Endothelial cell of umbilical vein (primary cell): ENCODE data around the gene ACTA2. TPM values are rescaled to one million over a fixed set of nuclear protein-coding genes. Genes with fewer than 3 reads are reported as not detected.

Source experiments
- BruUV-seq: library from RNA; stranded (reverse); fragments of 400-500 nt; replicated peaks from 2 replicates; lab custom pipeline; 2021; lab: Mats Ljungman, UMichigan
- CTCF ChIA-PET: fragments of 300-600, 350-600 bp; sonication (Branson Sonifier 250); formaldehyde crosslinking; loops from one replicate; lab custom pipeline; 2021; ENCODE audit warnings: antibody characterized with exemption, inconsistent platforms; lab: Charles Lee
- POLR2A ChIA-PET: fragments of 300-600, 350-600 bp; sonication (Branson Sonifier 250); formaldehyde crosslinking; loops from one replicate; lab custom pipeline; 2021; ENCODE audit warnings: antibody characterized with exemption, inconsistent platforms; lab: Charles Lee
- DNase-seq: peaks from one replicate; pipeline ENCODE4 v3.0.0-alpha.2; 2011; ENCODE audit warnings: low read depth, low spot score
- FAIRE-seq: peaks from 2 replicates; lab custom pipeline; 2011; peaks lifted over from hg19 to GRCh38; lab: Jason Lieb, UNC
- H2AFZ ChIP-seq: 2 replicates; pipeline ENCODE4 v1.6.0; 2012; ENCODE audit warnings: low read depth, low read length, control low read depth, inconsistent platforms
- H3K27ac ChIP-seq: 2 replicates; pipeline ENCODE4 v1.5.1; 2011; ENCODE audit warnings: low read depth, mild to moderate bottlenecking, control low read depth, low read length, moderate library complexity; ENCODE audit not compliant: insufficient read depth
- H3K27me3 ChIP-seq, 2 experiments: 2 replicates each; pipeline versions ENCODE4 v1.6.0 to v1.6.1; 2011; ENCODE audit warnings: low read length in 2 of 2, mixed read lengths in 1 of 2; ENCODE audit not compliant: control insufficient read depth in 2 of 2, insufficient read depth in 2 of 2
- H3K36me3 ChIP-seq, 2 experiments: 2 replicates in 1 of 2; 3 replicates in 1 of 2; pipeline ENCODE4 v1.5.1; 2011; ENCODE audit warnings: low read length in 2 of 2, mild to moderate bottlenecking in 1 of 2, moderate library complexity in 1 of 2; ENCODE audit not compliant: control insufficient read depth in 2 of 2, insufficient read depth in 2 of 2; ENCODE audit errors: extremely low read depth in 1 of 2
- H3K4me1 ChIP-seq: 3 replicates; pipeline ENCODE4 v1.5.1; 2011; ENCODE audit warnings: mild to moderate bottlenecking, low read length; ENCODE audit not compliant: control insufficient read depth, insufficient read depth; ENCODE audit errors: extremely low read depth
- H3K4me2 ChIP-seq: 2 replicates; pipeline ENCODE4 v1.6.1; 2011; ENCODE audit warnings: low read length, control low read depth, mixed read lengths; ENCODE audit not compliant: insufficient read depth
- H3K4me3 ChIP-seq, 3 experiments: fragments of 200-600 bp in 1 of 3; sonication (generic), shearing (Covaris generic) in 1 of 3; replicated peaks in 1 of 3; 2 replicates each; pipeline ENCODE4 v1.5.1; 2011 to 2016; ENCODE audit warnings: control low read depth in 3 of 3, low read length in 3 of 3, mild to moderate bottlenecking in 2 of 3, inconsistent platforms in 1 of 3, low read depth in 1 of 3, moderate library complexity in 1 of 3; ENCODE audit not compliant: insufficient read depth in 1 of 3
- H3K79me2 ChIP-seq: 2 replicates; pipeline ENCODE4 v1.6.0; 2012; ENCODE audit warnings: low read length, inconsistent platforms; ENCODE audit not compliant: control insufficient read depth, insufficient read depth
- H3K9ac ChIP-seq: replicated peaks from 2 replicates; pipeline ENCODE3; 2011; ENCODE audit warnings: low read length, control low read depth; ENCODE audit not compliant: insufficient read depth; ENCODE audit errors: extremely low read depth
- H3K9me1 ChIP-seq: replicated peaks from 3 replicates; pipeline ENCODE4 v1.6.0; 2011; ENCODE audit warnings: mild to moderate bottlenecking, low read length; ENCODE audit not compliant: control insufficient read depth, insufficient read depth; ENCODE audit errors: extremely low read depth
- H3K9me3 ChIP-seq: replicated peaks from 2 replicates; pipeline ENCODE4 v1.5.1; 2012; ENCODE audit warnings: low read length, inconsistent platforms; ENCODE audit not compliant: control insufficient read depth, insufficient read depth
- H4K20me1 ChIP-seq: replicated peaks from 2 replicates; pipeline ENCODE3; 2011; ENCODE audit warnings: mild to moderate bottlenecking, low read length; ENCODE audit not compliant: control insufficient read depth, insufficient read depth; ENCODE audit errors: extremely low read depth
- CTCF ChIP-seq, 2 donors: IDR thresholded peaks; 1 replicate in 1 of 2; 2 replicates in 1 of 2; pipeline ENCODE4 v1.5.1; 2011; ENCODE audit warnings: low read length in 2 of 2, mild to moderate bottlenecking in 2 of 2, moderate library complexity in 2 of 2, control low read depth in 1 of 2, inconsistent platforms in 1 of 2, low read depth in 1 of 2; ENCODE audit not compliant: insufficient read depth in 1 of 2; ENCODE audit errors: extremely low read depth in 1 of 2
- EZH2 ChIP-seq: IDR thresholded peaks from 2 replicates; pipeline ENCODE4 v1.6.1; 2012; ENCODE audit warnings: borderline replicate concordance, low read depth, mild to moderate bottlenecking, moderate library complexity, low read length, inconsistent platforms; ENCODE audit not compliant: severe bottlenecking
- FOS ChIP-seq: IDR thresholded peaks from 2 replicates; pipeline ENCODE4 v1.6.1; 2011; ENCODE audit warnings: mild to moderate bottlenecking, low read length, moderate library complexity, borderline replicate concordance; ENCODE audit not compliant: insufficient read depth
- GATA2 ChIP-seq: IDR thresholded peaks from 2 replicates; pipeline ENCODE4 v1.7.0; 2011; ENCODE audit warnings: low read depth, mild to moderate bottlenecking, moderate library complexity, mixed read lengths, low read length; ENCODE audit not compliant: insufficient read length, insufficient read depth
- JUN ChIP-seq: IDR thresholded peaks from 2 replicates; pipeline ENCODE4 v1.6.1; 2011; ENCODE audit warnings: borderline replicate concordance, low read depth; ENCODE audit not compliant: insufficient read length, insufficient read depth
- MAX ChIP-seq: IDR thresholded peaks from 2 replicates; pipeline ENCODE4 v1.6.1; 2011; ENCODE audit not compliant: insufficient read depth, insufficient read length
- MYC ChIP-seq: IDR thresholded peaks from one replicate; pipeline ENCODE4 v1.6.1; 2011; ENCODE audit warnings: mild to moderate bottlenecking, low read depth, low read length
- POLR2A ChIP-seq: IDR thresholded peaks from 2 replicates; pipeline ENCODE4 v1.6.1; 2012; ENCODE audit warnings: low read depth, mild to moderate bottlenecking, control low read depth, low read length
- POLR2AphosphoS5 ChIP-seq: IDR thresholded peaks from 2 replicates; pipeline ENCODE4 v1.6.1; 2012; ENCODE audit warnings: low read depth, mild to moderate bottlenecking, control low read depth, low read length, moderate library complexity; ENCODE audit not compliant: insufficient read depth
- dilution Hi-C: fragments of 300-500 bp; cut with MboI; formaldehyde crosslinking; loops from one replicate; pipeline ENCODE4 v1.15.0; 2019; ENCODE audit warnings: low sequenced_read_pairs; ENCODE audit not compliant: extremely low pct_ligation_motif_present
- intact Hi-C: fragments of 100-400 bp; cut with micrococcal nuclease; formaldehyde crosslinking; loops from one replicate; pipeline ENCODE4 v1.10.0; 2022
- polyA plus RNA-seq, 4 experiments: library from polyadenylated mRNA; depleted of rRNA in 3 of 4; stranded (reverse) in 3 of 4; unstranded in 1 of 4; fragments of >200 nt; gene quantifications; 2 replicates each; pipeline versions ENCODE4 v1.2.1 to v1.2.3, GENCODE V29; 2011 to 2012; ENCODE audit warnings: missing spikeins in 1 of 4
- total RNA-seq: library from RNA; stranded (reverse); gene quantifications from 2 replicates; pipeline ENCODE4 v1.2.3, GENCODE V29; 2021

The ACTA2 gene
- total and polyA plus RNA-seq, 2 donors (not counting 3 experiments of a cell fraction or from before 2014, with no cell fraction given), result 6.3 to 9.7 TPM

DNA sequence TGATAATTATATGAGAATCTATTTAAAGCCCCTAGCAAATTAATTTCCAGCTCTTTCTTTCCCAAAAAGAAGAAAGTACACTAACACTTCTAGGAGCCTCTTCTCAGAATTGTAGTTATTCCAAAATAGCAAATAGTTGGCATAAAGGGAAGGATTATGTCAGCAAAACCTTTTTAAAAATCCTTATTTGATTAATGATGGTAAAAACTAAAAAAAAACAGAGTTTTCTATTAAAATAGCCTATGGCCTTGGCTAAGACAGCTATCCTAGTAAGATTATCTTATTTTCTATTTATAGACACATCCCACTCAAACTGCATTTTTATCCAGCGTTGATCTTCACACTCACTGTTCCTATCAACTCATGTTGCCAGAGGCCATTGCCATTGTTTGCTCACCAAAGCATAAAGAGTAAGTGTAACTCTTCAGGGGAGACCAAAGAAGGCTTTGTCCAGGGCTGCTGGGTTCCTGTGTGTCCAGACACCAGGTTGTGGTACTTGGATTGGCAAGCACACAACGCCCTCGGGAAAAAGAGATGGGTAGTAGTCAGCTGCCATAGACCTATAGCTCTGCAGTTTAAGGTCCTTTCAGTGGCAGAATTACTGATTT, 31.5 kb downstream of the ACTA2 start:
- dilution Hi-C loops, result no loop called here
- CTCF ChIA-PET, result interaction anchor here (1.2 to 1.5 kb wide), 3 partner anchors 11 to 85 kb away, joined by 3 to 6 read pairs (median 4); no protein-coding TSS in a partner anchor

More for the DNA sequence above, 31.5 kb downstream of the ACTA2 start:
- DNase-seq (no peak), FAIRE-seq (no peak)
- Histone ChIP-seq H3K9me3 (no peaks in the 10 kb centered on the region), H3K9ac (no peak overlapping the region), H3K27me3 (no peaks in the 10 kb centered on the region), H3K4me1 (no peaks in the 10 kb centered on the region), H4K20me1 (no peaks in the 10 kb centered on the region), H3K4me3 (no peak overlapping the region), H3K9me1 (no peaks in the 10 kb centered on the region), H2AFZ (no peak overlapping the region), H3K4me2 (no peak overlapping the region), H3K79me2 (no peaks in the 10 kb centered on the region), H3K27ac (no peak overlapping the region), H3K36me3 (no peaks in the 10 kb centered on the region)
- TF ChIP-seq CTCF (IDR thresholded peaks at IDR 0.05; ENCODE audit: extremely low read depth in 1 of 2, insufficient read depth in 1 of 2, low read depth in 1 of 2, low read length in 2 of 2), result no peak
- no peak for TF ChIP-seq JUN
- no peak for TF ChIP-seq POLR2A
- TF ChIP-seq EZH2, result no peak
- no peak for TF ChIP-seq GATA2
- TF ChIP-seq FOS, result no peak
- TF ChIP-seq POLR2AphosphoS5, result no peak
- TF ChIP-seq MAX, result no peak
- TF ChIP-seq MYC, result no peak
- intact Hi-C loops, result no loop called here
- POLR2A ChIA-PET, result no interaction called here
- no TSS peak for BruUV-seq
